Activated CD8-positive, alpha-beta memory T cell treated with anti-CD3 and anti-CD28 coated beads, Interleukin-2, amount 50 U/mL, for 24 hours (primary cell): Measurements from ENCODE around the gene TUBGCP6.
"Not testable (repeated sequence)": the region's sequence is repeated elsewhere in the genome, so short reads cannot be mapped to it uniquely, and the experiment has no call there.

Source experiments
- DNase-seq: peaks from one replicate; pipeline ENCODE4 v3.0.0-alpha.2; 2020; ENCODE audit errors: extremely low read depth

The TUBGCP6 gene

GRCh38 chr22:50278956-50279619, 34.3 kb upstream of the TUBGCP6 start:
- DNase-seq: no peak

DNA sequence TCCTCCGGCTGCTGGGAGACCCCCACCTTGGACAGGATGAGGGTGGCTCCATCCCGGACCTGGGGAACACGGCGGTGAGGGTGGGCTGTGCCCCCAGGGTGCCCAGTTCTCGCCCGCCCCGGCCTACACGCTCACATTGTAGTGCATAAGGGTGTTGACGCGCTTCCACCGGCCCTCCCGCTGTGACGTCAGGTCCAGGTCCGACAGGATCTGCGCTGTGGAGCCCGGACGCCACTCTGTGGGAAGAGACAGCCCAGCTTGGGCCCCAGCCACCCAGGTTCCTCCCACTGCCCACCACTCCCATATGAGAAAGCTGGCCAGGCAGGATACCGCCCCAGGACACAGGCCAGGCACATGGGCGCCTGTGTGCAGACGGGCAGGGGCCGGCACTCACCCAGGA, 33.6 kb upstream of the TUBGCP6 start:
- no peak for DNase-seq

DNA sequence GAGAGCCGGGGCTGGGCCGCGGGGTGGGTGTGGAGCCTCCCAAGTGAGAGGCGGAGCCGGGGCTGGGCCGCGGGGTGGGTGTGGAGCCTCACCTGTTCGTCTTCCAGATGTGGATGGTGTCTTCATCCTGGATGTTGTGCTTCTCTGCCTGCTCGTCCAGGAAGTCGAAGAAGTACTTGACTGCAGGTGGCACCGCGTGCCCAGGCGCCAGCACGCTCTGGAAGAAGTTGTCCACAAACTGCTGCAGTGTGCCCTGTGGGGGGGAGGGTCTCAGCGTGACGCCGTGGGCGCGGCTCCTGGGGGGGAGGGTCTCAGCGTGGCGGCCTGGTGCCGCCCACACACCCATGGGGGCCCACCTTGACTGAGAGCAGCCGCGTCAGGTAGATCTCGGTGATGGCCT, 32.9 kb upstream of the TUBGCP6 start:
- DNase-seq: no peak

- no peak for DNase-seq
Measured at GRCh38 chr22:50276143-50276542, 31.3 kb upstream of the TUBGCP6 start.

DNA sequence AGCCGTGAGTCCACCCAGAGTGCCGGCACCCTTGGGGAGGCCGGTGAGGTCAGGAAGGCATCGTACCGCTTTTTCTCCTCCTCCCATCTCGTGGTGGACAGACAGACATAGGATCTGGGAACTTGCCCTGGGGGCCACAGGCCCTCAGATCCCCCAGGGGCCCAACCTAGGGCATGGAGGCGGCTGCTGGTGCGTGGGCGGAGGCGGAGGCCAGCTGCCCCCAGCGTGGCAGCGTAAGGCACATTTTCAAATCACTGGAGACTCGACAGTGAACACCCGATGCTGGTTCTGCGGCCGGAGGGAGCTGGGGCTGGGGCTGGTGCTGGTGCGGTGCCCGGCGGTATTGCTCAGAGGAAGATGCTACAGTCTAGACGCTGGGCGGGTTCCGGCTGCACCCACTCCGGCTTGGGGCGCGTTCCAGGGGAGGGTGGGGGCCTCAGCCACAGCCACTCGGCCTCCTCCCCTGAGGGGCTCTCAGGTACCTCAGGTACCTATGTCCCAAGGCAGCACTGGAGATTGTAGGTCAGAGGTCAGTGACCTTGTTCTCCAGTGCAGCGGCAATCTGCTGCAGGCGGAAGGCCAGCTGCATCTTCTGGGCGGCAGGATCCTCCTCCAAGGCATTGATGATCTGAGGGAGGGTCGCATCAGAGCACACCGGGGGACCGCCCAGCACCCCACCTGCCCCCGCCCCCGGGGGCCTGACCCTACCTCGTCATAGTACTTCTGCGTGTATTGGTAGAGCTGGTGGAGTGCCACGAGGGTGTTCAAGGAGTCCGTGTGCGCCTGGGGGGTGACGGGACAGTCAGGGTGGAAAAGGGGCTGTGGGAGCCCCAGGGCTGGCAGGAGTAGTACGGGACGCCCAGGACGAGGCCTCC, 30.6 kb upstream of the TUBGCP6 start:
- DNase-seq: no peak

- no peak for DNase-seq
Measured at GRCh38 chr22:50274771-50275170, 29.9 kb upstream of the TUBGCP6 start.

DNA sequence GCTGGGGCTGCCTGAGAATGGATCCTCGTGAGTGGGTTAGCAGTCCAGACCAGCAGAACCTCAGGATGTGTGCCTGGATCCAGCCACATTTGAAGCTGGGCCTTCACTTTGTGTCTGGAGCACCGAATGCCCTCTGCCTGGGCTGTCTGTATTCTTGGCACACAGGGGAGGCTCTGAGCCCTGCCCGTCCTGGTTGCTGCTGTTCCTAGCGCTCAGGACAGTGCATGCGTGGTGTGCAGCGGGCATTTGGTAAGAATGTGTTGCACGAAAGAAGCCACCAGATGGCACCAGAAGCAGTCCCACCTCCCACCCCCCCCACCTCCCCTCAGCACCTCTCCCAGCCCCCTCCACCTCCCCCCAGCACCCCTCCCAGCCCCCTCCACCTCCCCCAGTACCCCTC, 29.5 kb upstream of the TUBGCP6 start:
- DNase-seq: no peak

DNA sequence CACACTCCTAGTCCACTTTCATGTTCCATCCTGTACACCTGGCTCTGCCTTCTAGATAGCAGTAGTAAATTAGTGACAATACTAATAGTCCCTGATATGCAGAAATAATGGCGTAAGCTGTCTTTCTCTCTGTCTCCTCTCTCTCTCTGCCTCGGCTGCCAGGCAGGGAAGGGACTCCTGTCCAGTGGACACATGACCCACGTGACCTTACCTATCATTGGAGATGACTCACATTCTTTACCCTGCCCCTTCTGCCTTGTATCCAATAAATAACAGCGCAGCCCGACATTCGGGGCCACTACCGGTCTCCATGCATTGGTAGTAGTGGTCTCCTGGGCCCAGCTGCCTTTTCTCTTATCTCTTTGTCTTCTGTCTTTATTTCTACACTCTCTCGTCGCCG, 29.0 kb upstream of the TUBGCP6 start:
- DNase-seq: not testable (repeated sequence)

- DNase-seq: not testable (repeated sequence)
Measured at GRCh38 chr22:50273352-50273751, 28.5 kb upstream of the TUBGCP6 start.

DNA sequence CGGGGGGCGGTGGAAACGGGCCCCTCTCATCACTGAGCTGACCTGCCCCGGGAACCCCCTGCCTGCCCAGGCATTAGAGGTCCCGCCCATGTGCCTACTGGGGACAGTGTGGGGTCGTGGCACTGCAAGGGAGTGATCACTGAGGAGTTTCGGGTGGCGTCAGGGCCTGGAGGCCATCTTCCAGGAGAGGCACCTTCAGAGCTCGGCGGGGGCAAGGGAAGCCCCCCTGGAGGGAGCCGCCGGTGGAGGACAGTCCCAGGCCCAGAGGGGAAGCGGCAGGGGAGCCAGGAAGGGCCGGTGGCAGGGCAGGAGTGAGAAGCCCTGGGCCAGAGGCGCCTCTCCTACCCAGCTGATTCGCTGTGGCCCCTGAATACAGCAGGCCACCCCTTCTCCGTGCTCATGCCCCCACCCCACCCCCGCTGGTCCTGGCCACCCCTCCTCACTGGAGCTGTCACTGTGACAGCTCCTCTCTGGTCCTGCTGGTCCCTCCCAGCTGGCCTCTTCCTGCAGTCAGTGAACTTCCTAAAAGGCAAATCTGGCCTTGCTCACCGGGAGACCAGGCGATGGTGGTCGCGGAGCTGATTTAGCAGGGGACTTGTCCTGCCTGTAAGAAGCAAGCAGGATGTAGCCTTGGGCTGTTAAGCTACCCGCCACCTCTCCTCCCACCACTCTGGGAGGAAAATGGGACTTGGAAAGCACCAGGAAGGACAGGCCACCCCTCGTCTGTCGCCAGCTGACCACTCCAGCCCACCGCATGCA, 27.4 kb upstream of the TUBGCP6 start:
- no peak for DNase-seq

GRCh38 chr22:50271519-50271970, 26.7 kb upstream of the TUBGCP6 start:
- no peak for DNase-seq

GRCh38 chr22:50270666-50271394, 26.0 kb upstream of the TUBGCP6 start:
- no peak for DNase-seq

DNA sequence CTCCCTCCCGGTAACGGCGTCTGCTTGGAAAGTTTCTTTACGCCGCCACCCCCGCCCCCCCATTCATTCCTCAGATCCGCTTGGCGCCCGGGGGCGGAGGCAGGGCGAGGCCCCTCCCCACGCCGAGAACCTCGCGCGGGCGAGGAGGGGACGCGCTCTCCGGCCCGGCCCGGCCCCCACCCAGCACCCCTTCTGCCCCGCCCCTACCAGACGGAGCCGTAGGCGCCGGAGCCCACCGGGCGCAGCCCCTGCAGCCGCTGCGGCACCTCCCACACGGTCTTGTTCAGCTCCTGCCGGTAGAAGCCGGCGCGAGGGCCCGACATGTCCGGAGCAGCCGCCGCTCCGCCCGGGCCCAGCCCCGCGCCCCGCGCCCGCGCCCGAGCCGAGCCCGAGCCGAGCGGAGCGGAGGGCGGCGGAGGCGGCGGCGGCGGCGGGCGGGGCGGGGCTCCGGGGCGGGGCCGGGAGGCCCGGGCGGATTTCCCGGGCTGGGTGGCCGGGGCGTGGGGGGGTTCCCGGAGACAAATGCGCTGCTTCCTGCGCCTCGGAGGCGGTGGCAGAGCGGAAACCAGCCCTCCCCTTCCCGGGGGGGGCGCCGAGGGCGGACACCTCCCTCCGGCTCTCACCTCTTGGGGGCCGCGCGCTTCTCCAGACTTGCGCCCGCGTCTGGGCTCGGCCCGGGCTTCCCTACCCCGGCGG, 25.3 kb upstream of the TUBGCP6 start, which contains the start of gene MAPK11:
Gene MAPK11, minus strand, starts transcription at position 411 of the 696 bp plus-strand sequence. Its CDS starts 88 bp downstream, at position 323.
- no peak for DNase-seq

GRCh38 chr22:50269573-50269969, 24.7 kb upstream of the TUBGCP6 start:
- DNase-seq: no peak

DNA sequence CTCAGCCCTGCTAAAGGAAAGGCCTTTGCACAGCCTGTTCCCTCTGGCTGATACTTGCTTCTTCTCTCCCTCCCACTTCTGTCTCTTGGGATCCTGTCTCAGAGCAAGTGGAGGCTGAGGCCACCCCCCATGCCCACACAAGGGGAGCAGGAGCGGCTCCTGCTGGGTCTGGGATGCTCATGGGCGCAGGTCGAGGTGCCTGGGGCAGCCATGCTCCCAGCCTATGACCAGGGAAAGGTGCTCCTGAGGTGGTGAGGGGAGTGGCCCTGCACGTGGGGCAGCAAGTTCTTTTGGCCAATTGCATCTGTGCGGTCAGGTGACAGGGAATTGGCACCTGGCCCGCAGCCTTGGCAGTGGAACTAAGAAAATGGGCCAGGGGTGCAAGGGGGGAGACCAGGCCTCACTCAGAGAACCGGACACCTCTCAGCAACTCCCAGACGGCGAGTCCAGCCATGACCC, 23.9 kb upstream of the TUBGCP6 start:
- DNase-seq: no peak

DNA sequence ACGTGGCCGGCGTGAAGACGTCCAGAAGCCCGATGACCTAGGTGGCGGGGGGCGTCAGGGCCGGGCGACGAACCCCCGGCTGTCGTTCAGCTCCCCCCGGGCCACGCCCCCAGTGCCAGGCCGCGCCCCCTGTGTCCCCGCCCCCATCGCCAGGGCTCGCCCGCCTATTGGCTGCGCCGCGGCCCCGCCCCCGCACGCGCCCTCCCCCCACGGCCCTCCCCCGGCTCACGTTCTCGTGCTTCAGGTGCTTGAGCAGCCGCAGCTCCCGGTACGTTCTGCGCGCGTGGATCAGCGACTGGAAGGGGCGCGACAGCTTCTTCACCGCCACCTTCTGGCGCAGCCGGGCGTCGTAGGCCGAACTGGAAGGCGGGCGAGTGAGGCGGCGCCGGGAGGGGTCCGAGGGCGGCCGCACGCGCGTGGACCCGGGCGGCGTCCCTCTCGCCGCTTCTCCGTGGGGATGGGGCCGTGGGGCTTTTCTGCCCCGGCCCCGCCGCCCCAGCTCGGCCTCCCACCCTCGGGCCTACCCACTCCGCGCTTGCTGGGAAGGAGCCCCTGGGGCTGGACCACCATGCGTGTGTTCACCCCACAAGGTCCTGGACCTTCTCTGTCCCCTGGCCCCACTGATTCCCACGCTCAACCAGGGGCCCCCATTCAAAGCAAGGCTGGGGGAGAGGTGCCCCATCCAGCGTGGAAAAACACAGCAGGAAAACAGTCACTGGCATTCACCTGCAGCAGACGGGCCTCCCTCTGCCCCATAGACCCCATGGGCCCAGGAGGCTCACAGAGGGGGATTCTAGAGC, 23.0 kb upstream of the TUBGCP6 start:
- DNase-seq: no peak

GRCh38 chr22:50266994-50267393, 22.2 kb upstream of the TUBGCP6 start:
- no peak for DNase-seq

- no peak for DNase-seq
Measured at GRCh38 chr22:50264946-50265669, 20.3 kb upstream of the TUBGCP6 start.

DNA sequence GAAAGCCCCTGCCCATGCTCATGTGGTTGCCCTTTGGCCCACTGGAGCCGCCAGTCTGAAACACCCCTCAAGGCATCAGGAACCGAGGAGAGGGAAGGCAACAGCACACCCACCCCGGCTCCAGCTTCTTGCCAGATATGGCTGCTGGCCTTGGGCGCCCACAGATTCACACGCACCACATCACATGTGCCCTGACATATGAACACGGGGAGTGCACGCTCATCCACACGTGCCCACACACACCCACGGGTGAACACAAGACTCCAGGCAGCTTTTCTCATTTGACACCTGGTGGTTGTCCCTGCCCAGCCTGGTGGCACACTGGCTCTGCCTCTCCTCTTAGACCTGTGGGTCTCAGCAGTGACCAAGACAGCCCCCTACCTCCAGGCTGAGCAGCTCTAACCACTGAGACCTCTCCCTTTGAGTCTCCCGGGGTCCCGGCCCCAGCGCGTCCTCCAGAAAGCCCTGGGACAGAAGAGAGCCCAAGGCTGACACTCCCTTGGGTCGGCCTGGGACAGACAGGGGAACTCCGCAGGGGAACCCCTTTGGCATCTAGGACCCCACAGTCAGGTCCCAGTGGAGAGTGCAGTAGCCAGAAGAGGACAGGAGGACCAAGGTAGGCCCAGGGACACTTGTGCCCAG, 19.4 kb upstream of the TUBGCP6 start:
- DNase-seq: no peak
